ENCODE data around the gene MC1R. TPM values are rescaled to one million over a fixed set of nuclear protein-coding genes. Genes with fewer than 3 reads are reported as not detected.

The MC1R gene
- polyA plus RNA-seq, 4 donors = 2.1 to 8.5 (median 5.4) TPM

DNA sequence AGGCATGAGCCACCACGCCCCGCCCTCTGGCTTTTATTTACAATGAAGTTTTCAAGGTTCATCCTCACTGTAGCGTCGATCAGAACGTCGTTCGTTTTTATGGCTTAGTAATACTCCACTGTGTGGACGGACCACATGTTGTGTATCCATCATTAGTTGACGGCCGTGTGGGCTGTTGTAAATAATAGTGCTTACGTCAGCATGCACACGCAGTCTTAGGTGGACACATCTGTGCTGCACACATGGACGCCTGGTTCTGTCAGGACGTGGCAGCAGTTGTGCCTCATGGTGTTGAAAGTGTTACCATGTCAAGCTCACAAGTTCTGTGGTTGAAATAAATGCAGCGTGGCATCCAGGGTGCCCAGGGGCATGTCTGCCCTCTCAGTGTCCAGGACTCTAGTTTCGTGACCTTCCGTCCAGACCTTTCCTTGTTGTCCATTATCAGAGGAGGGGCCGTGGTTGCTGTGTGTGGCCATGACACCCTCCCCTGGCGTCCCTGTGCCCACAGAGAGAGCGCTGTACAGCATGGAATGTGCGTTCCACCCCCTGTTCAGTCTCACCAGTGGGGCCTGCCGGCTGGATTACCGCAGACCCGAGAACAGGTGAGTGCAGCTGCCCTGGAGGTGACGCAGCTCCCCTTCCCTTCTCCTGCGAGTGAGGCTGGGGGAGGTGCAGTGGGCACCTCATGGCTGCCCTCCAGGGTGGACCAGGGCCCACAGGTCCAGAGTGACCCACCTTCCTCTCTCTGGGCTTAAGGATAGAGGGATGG, 23.0 kb upstream of the MC1R start:
- DNase-seq (ENCODE audit: low read depth in 4 of 4, low spot score in 2 of 4) = no peak

DNA sequence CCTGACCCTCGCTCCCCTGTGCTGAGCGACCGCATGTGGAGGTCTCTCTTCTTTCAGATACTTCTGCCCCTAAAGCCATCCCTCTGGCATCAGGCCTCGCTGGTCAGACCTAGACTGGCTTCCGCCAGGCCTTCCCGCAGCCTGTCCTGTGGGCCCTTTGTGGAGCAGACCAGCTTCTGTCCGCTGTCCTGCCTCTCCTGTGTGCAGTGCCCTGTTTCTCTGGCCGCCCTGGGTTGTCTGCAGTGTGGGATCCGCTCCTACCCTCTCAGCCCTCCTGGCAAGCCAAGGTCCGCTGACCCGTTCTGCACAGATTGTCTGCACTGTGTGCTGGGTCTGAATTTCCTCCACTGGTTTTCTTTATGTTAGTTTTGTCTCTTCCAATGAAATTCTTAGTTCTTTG, 21.5 kb upstream of the MC1R start:
- no peak for DNase-seq (ENCODE audit: low read depth in 4 of 4, low spot score in 2 of 4)

DNA sequence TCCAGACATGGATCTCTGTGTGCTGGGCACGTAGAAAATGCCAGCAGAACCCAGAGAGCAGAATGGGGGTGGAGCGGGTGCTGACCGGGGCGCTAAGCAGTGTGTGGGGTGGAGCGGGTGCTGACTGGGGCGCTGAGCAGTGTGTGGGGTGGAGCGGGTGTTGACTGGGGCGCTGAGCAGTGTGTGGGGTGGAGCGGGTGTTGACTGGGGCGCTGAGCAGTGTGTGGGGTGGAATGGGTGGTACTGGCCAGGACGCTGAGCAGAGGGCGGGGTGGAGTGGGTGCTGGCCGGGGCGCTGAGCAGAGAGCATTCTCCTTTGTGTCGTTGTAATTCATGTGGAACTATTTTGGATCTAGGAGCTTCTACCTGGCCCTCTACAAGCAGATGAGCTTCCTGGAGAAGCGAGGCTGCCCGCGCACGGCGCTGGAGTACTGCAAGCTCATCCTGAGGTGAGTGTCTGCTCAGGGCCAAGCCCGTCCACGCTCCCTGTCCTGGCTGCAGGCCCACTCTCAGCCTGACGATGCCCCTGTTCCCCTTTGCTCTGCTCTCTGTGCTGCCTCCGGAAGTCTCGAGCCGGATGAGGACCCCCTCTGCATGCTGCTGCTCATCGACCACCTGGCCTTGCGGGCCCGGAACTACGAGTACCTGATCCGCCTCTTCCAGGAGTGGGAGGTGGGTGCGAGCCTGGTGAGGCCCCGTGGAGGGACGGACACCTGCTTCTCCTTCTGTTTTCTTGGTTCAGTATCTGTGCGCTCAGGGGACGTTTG, 20.3 kb upstream of the MC1R start:
- DNase-seq (ENCODE audit: low read depth in 4 of 4, low spot score in 2 of 4) = no peak

DNA sequence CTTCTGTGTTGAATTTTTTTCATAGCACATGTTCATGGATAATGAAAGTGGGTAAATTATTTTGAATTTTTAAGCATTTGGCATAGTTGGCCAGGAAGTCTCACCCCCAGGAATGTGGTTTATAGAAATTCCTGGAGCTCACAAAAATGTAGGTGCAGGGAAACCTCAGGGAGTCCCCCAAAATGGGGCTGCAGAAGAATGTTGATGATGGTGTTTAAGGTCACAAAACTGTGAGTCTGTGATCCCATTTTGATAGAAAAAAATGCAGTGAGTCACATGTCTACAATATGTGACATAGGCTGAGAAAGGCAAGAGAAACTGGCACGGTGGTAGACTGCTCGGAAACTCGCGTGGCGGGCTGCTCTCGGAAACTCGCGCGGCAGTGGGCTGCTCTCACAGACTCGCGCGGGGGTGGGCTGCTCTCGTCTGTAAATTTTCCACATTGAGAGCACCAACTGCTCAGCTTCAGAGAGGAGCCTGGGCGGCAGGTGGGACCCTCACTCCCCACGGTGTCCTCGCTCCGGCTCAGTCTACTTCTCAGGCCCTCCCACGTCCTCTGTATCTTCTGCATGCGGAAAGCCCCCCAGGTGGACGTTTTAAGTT, 18.7 kb upstream of the MC1R start:
- no peak for DNase-seq (ENCODE audit: low read depth in 4 of 4, low spot score in 2 of 4)

DNA sequence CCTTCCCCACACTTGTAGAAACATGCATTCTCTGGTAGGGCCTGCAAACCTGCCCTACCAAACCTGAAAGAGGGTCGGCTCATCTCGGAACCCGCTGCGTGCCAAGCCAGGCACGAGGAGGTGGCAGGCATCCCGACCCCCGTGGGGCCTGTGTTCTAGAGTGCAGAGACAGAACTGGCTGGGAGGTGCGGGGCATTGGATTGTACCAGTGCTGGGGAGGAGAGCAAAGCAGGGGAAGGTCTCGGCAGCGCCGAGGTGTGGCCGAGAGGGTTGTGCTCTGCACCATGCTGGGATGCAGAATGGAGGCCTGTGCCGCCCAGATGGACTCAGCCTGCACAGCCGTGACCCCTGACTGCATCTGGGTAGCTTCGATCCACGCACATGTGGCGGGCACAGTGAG, 17.8 kb upstream of the MC1R start:
- no peak for DNase-seq (ENCODE audit: low read depth in 4 of 4, low spot score in 2 of 4)

DNA sequence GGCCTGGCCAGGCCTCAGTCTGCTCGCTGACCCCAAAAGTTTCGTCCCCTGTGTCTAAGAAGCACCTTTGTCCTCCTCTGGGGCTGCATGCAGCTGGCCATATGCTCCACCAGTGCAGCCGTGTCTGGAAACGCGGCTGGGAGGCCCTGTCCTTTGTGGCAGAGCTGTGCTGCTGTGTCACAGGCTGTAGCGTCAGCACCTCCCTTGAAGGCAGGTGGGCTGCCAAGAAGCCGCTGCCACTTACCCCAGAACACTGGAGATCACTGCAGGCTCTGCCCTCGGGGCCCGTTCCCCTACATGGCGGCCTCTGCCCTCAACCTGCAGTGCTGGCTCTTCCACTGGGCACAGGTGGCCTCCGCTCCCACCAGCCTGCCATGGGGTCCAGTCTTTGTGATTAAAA, 15.7 kb upstream of the MC1R start:
- DNase-seq (ENCODE audit: low read depth in 4 of 4, low spot score in 2 of 4) = no peak

DNA sequence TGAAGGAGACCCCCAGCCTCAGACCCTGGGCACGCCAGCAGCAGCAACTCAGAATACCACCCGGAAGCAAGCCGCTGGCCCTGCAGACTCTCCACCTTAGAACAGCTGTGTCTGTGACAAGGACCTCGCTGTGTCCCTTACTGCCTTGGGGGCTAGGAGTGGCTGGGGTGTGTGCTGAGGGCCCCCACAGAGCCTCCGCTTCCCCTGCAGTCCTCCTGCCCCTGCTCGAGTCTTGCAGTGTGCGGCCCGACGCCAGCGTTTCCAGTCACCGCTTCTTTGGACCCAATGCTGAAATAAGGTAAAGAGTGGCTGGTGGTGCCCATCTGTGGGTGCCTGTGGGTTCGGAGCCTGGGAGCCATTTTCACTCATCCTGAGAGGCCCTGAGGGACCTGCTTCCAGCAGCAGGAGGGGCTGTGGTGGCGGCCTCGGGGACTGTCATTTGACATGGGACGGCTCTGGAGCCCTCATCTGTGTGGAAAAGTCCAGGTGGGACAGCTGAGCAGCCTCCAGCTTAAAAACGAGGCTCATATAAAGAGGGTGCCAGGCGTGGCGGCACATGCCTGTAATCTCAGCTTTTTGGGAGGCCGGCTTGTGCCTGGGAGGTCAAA, 14.7 kb upstream of the MC1R start:
- DNase-seq (ENCODE audit: low read depth in 4 of 4, low spot score in 2 of 4) = no peak

DNA sequence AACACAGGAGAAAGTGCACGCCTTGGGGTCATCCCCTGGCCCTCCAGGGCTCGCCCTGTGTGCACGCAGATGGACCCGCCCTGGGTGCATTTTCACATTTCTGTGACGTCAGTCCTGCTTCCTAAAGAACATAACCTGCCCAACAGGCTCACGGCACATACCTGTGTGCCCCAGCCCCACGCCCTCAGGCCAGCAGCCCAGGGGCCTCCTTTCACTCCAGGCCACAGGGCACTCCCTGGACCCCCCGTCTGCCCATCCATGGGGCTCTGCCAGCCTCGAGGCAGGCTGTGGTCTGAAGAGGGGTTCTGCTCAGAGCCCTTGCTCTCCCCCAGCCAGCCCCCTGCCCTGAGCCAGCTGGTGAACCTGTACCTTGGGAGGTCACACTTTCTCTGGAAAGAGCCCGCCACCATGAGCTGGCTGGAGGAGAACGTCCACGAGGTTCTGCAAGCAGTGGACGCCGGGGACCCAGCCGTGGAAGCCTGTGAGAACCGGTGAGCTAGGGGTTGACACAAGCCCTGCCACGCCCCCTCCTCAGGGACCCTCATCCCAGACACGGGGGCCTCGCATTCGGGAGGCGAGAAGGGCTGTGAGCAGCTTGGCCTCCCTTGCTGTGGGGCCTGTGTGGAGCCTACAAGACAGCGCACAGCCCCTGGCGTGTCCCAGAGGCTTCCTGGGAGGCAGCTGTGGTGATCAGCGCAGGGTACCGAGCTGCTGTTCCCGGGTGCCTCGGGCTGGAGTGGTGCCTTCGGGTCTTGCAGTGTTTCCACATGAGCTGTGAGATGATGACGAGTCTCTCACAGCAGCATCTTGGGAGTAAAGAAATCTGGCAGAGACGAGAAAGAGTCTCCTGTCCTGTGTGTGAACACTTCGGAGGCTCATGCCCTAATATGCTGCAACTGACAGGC, 13.8 kb upstream of the MC1R start:
- no peak for DNase-seq (ENCODE audit: low read depth in 4 of 4, low spot score in 2 of 4)

DNA sequence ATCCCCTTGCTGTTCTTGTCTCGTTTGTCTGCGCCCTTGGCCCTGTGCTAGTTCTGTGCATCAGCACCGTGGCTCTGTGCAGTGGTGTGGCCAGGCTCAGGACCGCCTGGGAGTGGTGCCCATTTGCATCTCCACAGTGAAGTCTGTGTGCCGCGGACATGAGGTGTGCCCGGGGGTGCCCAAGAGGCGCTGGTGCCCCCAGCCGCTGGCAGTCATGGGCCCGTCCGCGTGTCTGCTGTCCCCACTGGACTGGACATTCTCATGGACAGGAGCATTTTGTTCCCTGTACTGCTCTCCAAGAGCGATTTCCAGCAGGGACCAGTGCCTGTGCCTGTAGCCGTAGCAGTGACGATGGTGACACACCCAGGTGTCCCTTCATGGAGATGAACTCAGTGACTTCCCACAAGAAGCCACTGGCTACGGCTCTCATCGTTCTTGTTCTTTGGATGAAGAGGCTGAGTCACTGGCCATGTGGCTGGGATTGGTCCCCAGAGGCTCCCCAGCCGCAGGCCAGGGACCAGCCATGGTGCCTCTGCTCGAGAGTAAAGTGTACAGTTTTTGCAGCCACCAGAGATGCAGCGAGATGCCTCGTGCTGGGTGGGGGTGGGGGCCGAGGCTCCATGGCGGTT, 13.0 kb upstream of the MC1R start:
- no peak for DNase-seq (ENCODE audit: low read depth in 4 of 4, low spot score in 2 of 4)

DNA sequence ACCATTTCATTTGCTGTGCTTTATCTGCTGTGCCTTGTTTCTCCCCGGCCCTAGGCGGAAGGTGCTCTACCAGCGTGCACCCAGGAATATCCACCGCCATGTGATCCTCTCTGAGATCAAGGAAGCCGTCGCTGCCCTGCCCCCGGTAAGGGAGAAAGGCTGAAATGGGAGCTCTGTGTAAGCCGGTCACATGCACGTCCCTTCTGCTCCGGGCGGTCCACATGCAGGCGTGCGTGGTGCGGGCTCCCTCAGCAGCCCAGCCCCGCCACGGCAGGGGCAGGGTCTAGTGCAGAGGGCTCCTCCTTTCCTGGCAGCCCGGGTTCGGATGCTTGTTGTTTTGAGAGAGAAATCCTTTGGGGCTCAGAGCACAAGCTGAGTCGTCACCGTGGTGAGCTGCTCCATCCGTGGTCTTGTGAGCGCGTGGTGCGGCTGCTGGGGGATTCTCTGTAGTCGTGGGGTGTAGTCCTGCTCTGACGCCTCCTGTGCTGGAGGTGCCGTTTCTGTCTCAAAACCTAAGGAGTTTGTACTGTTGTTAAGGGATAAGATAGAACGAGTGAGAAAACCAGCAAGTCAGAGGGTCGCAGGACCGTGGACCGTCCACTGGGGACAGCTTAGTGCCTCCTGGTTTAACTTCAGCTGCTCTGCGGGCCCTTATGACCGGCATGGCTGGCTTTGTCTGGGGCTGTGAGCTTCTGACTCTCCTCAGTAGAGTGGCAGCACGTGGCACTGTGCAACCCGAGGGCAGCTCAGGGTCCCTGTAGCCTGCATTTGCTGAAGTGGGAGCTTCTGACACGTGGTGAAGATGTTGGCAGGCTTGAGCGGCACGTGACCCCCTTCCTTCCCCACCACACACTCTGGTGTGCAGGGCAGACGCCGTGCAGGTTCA, 12.3 kb upstream of the MC1R start:
- DNase-seq (ENCODE audit: low read depth in 4 of 4, low spot score in 2 of 4) = no peak

DNA sequence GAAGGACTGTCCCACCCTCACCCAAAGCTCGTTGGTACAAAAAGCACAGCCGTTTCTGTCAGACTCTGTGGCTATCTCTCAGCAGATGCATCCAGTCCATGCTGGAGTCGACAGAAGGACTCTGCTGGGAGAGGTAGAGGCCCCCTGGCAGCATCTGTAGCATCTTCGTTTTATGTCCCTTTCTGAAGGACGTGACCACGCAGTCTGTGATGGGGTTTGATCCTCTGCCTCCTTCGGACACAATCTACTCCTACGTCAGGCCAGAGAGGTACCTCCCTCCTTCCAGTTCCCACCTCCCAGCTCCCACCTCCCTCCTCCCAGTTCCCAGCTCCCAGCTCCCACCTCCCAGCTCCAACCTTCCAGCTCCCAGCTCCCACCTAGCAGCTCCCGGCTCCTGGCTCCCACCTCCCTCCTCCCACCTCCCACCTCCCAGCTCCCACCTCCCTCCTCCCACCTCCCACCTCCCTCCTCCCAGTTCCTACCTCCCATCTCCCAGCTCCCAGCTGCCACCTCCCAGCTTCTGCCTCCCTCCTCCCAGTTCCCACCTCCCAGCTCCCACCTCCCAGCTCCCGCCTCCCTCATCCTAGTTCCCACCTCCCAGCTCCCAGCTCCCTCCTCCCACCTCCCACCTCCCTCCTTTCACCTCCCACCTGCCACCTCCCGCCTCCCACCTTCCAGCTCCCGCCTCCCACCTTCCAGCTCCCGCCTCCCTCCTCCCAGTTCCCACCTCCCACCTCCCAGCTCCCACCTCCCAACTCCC, 11.4 kb upstream of the MC1R start:
- no peak for DNase-seq (ENCODE audit: low read depth in 4 of 4, low spot score in 2 of 4)

DNA sequence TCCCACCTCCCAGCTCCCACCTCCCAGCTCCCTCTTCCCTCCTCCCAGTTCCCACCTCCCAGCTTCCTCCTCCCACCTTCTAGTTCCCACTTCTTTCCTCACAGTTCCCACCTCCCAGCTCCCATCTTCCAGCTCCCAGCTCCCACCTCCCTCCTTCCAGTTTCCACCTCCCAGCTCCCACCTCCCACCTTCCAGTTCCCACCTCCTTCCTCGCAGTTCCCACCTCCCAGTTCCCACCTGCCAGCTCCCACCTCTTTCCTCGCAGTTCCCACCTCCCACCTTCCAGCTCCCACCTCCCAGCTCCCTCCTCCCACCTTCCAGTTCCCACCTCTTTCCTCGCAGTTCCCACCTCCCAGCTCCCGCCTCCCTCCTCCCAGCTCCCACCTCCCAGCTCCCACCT, 10.4 kb upstream of the MC1R start:
- DNase-seq (ENCODE audit: low read depth in 4 of 4, low spot score in 2 of 4) = no peak

DNA sequence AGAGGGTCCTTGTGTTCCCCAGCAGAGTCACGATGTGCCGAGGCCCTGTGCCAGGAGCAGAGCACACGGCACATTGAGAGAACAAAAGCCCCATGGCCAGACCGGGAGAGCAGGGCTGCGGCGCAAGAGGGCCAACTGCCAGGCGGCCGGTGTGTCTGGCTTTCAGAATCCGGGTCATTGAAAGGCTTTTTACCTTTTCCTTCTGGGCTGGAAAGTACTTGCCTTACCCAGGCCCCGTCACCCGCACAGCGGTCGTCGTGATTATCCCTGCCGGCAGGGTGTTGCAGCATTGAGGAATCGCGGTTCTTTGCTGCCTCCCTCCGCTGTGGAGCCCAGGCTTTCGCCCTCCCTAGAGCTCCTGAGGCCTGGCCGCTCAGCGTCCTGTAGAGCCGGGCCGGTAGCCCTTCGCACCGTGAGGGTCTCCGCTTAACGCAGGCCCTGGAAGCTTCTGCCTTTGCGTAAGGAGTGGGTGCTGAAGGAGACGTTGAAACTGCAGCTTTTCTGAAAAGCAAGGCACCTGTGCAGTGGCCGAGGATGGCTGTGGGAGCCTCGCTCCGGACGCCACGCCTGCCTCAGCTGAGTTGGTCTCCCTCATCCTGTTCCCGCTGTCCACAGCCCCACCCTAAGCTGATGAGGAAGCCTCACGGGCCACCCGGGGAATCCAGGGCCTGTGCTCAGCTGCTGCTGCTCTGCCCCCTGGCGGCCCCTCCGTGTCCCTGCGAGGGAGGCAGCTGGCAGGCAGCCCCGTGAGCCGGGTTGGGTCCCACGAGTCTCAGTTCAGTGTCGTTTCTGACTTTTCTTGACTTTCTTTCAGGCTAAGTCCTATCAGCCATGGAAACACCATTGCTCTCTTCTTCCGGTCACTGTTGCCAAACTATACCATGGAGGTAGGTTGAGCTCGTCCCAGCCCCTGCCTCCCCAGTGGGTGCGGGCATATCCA, 8.6 kb upstream of the MC1R start:
- no peak for DNase-seq (ENCODE audit: low read depth in 4 of 4, low spot score in 2 of 4)

DNA sequence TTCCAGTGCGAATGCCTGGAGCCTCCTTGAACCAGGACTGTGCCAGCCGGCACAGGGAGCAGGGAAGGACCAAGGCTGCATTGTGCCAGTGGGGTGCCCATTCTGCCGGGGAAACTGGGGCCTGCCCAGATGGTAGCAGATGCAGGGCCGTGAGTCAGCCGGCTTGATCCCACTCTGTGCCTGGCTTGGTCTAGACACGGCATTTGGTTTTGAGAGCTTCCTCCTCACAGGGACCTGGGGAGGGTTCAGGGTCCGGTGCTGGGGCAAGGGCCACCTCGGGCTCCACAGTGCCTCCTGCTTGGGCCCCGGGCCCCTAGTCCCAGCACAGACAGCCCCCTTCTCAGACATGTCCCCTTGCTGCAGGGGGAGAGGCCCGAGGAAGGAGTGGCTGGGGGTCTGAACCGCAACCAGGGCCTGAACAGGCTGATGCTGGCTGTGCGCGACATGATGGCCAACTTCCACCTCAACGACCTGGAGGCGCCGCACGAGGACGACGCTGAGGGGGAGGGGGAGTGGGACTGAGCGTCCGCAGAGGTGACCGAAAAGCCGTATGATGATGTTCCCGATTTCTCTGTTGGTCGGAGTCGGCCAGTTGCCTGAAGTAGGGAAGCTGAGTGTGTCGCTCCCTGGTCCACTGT, 7.8 kb upstream of the MC1R start:
- DNase-seq (ENCODE audit: low read depth in 4 of 4, low spot score in 2 of 4) = no peak

DNA sequence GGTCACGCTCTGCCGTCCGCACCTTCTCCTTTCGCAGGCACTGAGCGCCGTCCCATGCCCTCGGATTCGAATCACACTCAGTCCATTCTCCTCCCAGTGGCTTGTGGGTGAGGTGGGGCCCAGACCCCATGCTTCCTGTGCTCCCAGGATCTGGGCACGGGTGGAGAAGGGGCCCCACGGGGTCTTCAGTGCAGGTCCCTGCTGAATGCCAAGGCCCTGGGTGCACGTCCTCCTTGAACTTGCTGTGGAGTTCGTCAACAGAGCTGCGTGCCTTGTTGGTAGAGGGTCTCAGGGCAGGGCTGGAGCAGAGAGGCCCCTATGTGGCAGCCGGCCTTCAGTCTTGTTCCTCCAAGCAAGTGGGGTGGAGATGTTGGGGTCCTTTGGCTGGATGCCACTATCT, 7.3 kb upstream of the MC1R start:
- no peak for DNase-seq (ENCODE audit: low read depth in 4 of 4, low spot score in 2 of 4)

DNA sequence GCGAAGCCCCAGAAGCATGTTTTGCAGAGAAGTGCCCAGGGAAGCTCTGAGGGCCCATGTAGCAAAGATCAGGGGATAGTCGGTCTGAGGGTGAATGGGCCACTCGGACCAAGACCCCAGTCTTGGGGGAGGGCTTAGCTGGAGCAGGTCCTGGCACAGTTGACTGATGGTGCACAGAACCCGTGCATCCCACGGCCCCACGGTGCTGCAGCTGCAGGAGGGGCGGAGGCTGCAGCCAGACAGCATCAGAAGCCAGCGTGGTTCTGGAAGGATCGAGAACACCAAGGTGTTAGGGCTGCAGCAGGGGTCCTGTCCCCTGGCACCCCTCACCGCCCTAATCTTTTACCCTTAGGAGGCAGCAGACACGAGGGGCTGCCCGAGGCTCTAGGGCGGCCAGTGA, 6.5 kb upstream of the MC1R start:
- DNase-seq (ENCODE audit: low read depth in 4 of 4, low spot score in 2 of 4) = no peak

DNA sequence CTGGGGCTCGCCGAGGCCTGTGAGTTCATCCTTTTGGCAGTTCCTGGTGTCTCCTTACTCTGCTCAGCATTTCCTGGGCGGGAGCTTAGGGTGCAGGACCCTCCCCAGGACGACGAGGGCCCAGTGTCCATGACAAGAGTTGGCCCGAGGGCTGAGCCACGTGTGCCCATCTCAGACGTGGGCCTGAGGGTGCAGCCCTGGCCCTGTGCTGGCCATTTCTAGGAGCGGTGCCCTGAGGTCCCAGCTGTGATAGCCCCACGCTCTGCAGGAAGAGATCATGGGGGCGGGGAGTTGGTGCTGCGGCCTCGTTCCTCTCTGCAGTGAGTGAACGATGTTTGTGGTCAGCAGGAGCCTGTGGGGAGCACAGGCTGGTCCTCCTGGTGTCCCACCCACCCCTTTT, 6.0 kb upstream of the MC1R start:
- no peak for DNase-seq (ENCODE audit: low read depth in 4 of 4, low spot score in 2 of 4)

Data from left renal cortex interstitium (tissue), 4 donors.